Neutrophil (primary cell): Measurements from ENCODE around the gene AK2.
A peak's percentile ranks its signal among the peaks of the same experiment; 100 is the strongest.

Experiments used
- H3K27ac ChIP-seq: fragments of 200-600 bp; sonication (generic); 2 replicates; pipeline ENCODE4 v1.5.1; 2016; ENCODE audit warnings: mild to moderate bottlenecking, moderate library complexity
- H3K27me3 ChIP-seq: fragments of 200-600 bp; sonication (generic); 2 replicates; pipeline ENCODE4 v1.6.0; 2016; ENCODE audit warnings: mild to moderate bottlenecking
- H3K36me3 ChIP-seq: fragments of 200-600 bp; sonication (generic); 2 replicates; pipeline ENCODE4 v1.5.1; 2017
- H3K4me1 ChIP-seq, 2 experiments: fragments of 200-600 bp in 1 of 2; sonication (generic) in 1 of 2; 1 replicate in 1 of 2; 2 replicates in 1 of 2; pipeline versions ENCODE4 v1.5.1 to v1.6.1; 2013 to 2016; ENCODE audit warnings: low read depth in 1 of 2, low read length in 1 of 2, mild to moderate bottlenecking in 1 of 2, moderate library complexity in 1 of 2; ENCODE audit not compliant: control insufficient read depth in 1 of 2, insufficient read depth in 1 of 2
- H3K4me3 ChIP-seq, 2 experiments: fragments of 200-600 bp in 1 of 2; sonication (generic) in 1 of 2; 1 replicate in 1 of 2; 2 replicates in 1 of 2; pipeline ENCODE4 v1.5.1; 2013 to 2016; ENCODE audit warnings: low read depth in 1 of 2, low read length in 1 of 2, mild to moderate bottlenecking in 1 of 2, moderate library complexity in 1 of 2
- H3K9me3 ChIP-seq: fragments of 200-600 bp; sonication (generic); 2 replicates; pipeline ENCODE4 v1.5.1; 2016
- CTCF ChIP-seq: fragments of 200-600 bp; sonication (generic); IDR thresholded peaks from 2 replicates; pipeline ENCODE4 v1.5.1; 2016; ENCODE audit warnings: antibody characterized with exemption

Gene AK2

GRCh38 chr1:33080885-33081553, 44.3 kb upstream of the AK2 start, which contains the start of gene AZIN2:
Gene AZIN2, plus strand, starts transcription at chr1:33081153. Its CDS starts 1,097 bp downstream, at chr1:33082250.
- H3K27ac ChIP-seq, result no peak within 1 kb of the TSS
- H3K4me3 ChIP-seq, result peak within 1 kb of the TSS; percentile 54 to 63
- no peak for TF ChIP-seq CTCF

GRCh38 chr1:33080373-33080772, 43.7 kb upstream of the AK2 start:
- no peaks in the 10 kb centered on the region for H3K9me3 ChIP-seq
- no peak overlapping the region for H3K27ac ChIP-seq
- peaks cover 79% of the 10 kb centered on the region for H3K27me3 ChIP-seq
- H3K36me3 ChIP-seq, result no peaks in the 10 kb centered on the region
- H3K4me1 ChIP-seq, result peaks cover 12 to 13% of the 10 kb centered on the region in 2 experiments
- no peak for TF ChIP-seq CTCF
- peak overlapping the region; percentile 54 to 63 for H3K4me3 ChIP-seq

More at GRCh38 chr1:33080885-33081553, 44.3 kb upstream of the AK2 start, which contains the start of gene AZIN2:
- H3K36me3 ChIP-seq, result no peaks in the 10 kb centered on the region
- no peaks in the 10 kb centered on the region for H3K9me3 ChIP-seq
- peaks cover 85% of the 10 kb centered on the region for H3K27me3 ChIP-seq
- peaks cover 12 to 13% of the 10 kb centered on the region in 2 experiments for H3K4me1 ChIP-seq

- Histone ChIP-seq H3K4me3 (no peak overlapping the region), H3K27ac (no peak overlapping the region), H3K27me3 (peaks cover 56% of the 10 kb centered on the region), H3K9me3 (no peaks in the 10 kb centered on the region), H3K36me3 (no peaks in the 10 kb centered on the region), H3K4me1 (peaks cover 13 to 17% of the 10 kb centered on the region in 2 experiments)
- TF ChIP-seq CTCF, result no peak
These were observed 41.4 kb upstream of the AK2 start for GRCh38 chr1:33078030-33078591.

GRCh38 chr1:33074193-33074945, 37.7 kb upstream of the AK2 start:
- no peak overlapping the region for H3K27ac ChIP-seq
- no peaks in the 10 kb centered on the region for H3K36me3 ChIP-seq
- peaks cover 0 to 6% of the 10 kb centered on the region in 2 experiments for H3K4me1 ChIP-seq
- H3K27me3 ChIP-seq, result peaks cover 19% of the 10 kb centered on the region
- no peak for TF ChIP-seq CTCF
- no peak overlapping the region for H3K4me3 ChIP-seq
- no peaks in the 10 kb centered on the region for H3K9me3 ChIP-seq

GRCh38 chr1:33072707-33073106, 36.0 kb upstream of the AK2 start:
- Histone ChIP-seq H3K27ac (no peak overlapping the region), H3K4me3 (no peak overlapping the region), H3K9me3 (no peaks in the 10 kb centered on the region), H3K4me1 (peaks cover 0 to 6% of the 10 kb centered on the region in 2 experiments), H3K27me3 (peaks cover 6% of the 10 kb centered on the region), H3K36me3 (no peaks in the 10 kb centered on the region)
- no peak for TF ChIP-seq CTCF
